AG09309 (cell line): ENCODE data around the gene OCA2.
A peak's percentile ranks its signal among the peaks of the same experiment; 100 is the strongest.

Experiments used
- DNase-seq: peaks from one replicate; pipeline ENCODE4 v3.0.0-alpha.2; 2010; ENCODE audit warnings: low read depth
- H3K4me3 ChIP-seq: 2 replicates; pipeline ENCODE4 v1.5.1; 2011; ENCODE audit warnings: mild to moderate bottlenecking, low read depth, low read length, moderate library complexity; ENCODE audit not compliant: control insufficient read depth
- TF ChIP-seq, protein P1 (sequence below): IDR thresholded peaks from 2 replicates; pipeline ENCODE4 v1.5.1; 2011; ENCODE audit warnings: mild to moderate bottlenecking, low read depth, low read length, inconsistent platforms; ENCODE audit not compliant: insufficient read depth, control insufficient read depth; ENCODE audit errors: missing control alignments

OCA2 gene

DNA sequence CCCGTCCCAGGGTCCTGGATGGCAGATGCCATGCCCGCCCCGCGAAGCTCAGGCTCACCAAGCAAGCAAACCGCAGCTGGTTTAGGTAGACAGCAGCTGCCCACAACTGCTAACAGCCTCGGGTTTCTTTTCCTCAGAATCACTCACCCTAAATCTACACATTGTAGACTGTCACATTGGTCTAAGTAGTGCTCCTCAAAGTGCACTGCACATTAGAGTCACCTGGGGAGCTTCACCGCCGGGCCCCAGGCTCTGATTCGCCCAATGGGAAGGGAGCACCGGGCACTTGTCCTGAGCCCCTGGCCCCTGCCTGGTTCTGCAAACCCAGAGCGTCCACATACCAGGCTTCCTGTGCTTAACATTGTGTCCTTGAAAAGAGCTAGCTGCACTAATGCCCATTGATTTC lies 752 bp downstream of the OCA2 start:
- H3K4me3 ChIP-seq, result no peak overlapping the region
- TF ChIP-seq, protein P1, sequence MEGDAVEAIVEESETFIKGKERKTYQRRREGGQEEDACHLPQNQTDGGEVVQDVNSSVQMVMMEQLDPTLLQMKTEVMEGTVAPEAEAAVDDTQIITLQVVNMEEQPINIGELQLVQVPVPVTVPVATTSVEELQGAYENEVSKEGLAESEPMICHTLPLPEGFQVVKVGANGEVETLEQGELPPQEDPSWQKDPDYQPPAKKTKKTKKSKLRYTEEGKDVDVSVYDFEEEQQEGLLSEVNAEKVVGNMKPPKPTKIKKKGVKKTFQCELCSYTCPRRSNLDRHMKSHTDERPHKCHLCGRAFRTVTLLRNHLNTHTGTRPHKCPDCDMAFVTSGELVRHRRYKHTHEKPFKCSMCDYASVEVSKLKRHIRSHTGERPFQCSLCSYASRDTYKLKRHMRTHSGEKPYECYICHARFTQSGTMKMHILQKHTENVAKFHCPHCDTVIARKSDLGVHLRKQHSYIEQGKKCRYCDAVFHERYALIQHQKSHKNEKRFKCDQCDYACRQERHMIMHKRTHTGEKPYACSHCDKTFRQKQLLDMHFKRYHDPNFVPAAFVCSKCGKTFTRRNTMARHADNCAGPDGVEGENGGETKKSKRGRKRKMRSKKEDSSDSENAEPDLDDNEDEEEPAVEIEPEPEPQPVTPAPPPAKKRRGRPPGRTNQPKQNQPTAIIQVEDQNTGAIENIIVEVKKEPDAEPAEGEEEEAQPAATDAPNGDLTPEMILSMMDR, result no peak
- no peak for DNase-seq

DNA sequence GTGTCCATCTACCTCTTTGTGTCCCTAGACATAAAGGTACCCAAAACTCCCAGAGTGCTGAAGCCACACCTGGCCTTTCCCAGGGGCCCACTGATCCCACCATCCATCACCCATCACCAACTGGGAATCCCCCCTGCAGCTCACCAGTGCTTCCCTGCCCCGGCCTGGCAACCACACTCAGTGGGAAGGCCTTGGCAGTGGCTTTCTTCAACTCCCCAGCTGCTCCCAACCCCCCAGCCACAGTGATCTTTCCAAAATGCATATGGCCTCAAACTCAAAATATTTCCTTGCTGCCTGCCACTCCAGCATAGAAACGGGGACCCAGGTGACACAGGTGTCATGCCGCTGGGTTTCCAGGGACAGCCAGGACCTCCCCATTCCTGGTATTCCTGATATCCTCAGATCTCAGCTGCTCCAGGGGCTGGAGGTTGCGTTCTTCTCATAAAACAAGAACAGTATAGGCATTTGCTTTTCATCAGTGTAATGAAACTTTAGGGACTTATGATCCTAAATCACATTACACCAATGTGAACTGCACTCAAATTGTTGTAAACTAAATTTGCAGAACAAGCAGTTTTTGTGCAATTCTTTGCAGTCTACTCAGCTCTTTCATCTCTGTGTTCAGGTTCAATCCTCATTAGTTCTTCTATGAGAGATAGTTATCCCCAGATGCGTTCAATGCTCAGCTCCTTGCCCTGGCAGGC lies 1.3 kb downstream of the OCA2 start:
- TF ChIP-seq, protein P1, result no peak
- H3K4me3 ChIP-seq, result no peak overlapping the region
- no peak for DNase-seq

DNA sequence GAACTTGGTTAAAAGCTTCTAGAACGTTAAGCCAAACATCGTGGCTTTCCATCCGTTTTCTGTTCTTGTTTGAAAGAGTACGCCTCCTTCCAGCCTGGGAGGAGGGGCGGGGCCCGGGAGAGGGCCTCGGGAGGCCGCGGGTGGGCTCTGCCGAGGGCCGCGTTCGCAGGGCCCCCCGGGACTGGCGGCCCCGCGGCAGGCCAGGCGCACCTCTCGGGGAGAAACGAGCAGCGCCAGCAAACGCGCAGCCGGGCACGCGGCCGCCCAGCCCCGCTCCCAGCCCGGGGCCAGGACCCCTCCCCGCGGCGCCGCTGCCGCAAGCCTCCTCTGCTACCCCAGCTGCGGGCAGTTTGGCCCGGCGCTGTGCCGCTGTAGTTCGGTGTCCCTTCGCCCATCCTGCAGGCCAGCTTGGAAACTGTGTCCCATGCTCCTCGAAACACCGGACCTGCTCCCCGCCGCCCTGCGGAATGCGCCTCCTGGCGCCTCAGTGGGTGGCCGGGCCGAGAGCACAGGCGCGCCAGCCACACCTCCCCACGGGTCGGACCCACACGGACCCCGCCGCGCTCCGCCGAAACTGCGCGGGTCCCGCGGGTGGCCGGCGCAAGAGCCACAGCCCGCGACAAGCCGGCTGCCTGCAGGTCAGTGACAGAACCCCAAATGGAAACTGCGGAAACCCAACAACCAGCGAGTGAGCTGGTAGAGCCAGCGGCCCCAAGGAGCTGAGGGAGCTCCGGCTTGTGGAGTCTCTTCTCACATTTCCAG lies 2.3 kb downstream of the OCA2 start:
- TF ChIP-seq, protein P1, result no peak
- no peak for DNase-seq
- H3K4me3 ChIP-seq, result peak overlapping the region; percentile 36

DNA sequence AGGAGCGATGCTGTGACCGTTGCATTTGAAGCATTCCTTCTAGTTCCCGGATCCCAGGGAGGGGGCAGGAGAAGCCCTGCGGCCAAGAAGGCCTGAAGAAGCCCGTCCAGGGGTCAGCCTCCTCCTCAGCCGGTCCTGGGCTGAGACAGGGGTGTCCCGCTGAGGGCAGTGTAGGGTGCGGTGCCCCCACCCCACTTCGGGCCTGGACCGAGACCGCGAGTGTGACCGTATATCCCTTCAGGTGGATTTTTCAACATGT lies 2.8 kb downstream of the OCA2 start:
- DNase-seq, result no peak
- TF ChIP-seq, protein P1, result no peak
- peak overlapping the region; percentile 36 for H3K4me3 ChIP-seq

DNA sequence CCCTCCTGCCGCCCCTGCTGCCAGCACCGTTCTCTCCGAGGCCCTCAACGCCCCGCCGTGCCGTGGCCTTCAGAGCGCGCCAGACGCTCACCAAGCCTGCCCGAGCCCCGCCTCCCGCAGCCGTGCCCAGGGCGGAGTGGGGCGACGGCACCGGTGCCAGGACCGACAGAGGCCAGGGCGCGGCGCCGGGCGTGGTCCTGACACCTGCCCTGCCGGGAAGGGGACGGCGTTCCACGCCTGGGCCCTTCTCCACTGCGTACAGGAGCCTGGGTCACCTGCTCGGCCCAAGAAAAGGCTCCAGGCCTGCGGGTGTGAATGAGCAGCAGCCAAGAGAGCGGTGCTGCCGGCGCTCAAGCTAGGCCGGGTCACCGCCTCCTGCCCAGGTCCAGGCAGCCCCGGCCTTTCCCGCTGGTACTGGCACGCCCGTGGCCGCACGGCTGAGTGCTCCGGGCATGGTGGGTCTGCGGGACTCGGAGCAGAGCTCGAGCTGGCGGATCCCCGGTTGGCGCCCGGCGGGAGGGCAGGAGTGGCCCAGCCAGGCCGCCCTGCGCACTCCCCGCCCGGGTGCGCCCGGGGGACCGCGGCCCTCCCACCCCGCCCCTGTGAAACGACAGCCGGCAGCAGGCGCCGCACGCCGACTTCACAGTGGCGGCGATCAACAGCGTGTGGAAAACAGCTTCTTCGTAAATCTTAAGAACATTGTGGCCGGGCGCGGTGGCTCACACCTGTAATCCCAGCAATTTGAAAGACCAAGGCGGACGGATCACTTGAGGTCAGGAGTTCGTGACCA lies 4.2 kb downstream of the OCA2 start:
- H3K4me3 ChIP-seq, result no peak overlapping the region
- no peak for DNase-seq
- TF ChIP-seq, protein P1, result no peak

DNA sequence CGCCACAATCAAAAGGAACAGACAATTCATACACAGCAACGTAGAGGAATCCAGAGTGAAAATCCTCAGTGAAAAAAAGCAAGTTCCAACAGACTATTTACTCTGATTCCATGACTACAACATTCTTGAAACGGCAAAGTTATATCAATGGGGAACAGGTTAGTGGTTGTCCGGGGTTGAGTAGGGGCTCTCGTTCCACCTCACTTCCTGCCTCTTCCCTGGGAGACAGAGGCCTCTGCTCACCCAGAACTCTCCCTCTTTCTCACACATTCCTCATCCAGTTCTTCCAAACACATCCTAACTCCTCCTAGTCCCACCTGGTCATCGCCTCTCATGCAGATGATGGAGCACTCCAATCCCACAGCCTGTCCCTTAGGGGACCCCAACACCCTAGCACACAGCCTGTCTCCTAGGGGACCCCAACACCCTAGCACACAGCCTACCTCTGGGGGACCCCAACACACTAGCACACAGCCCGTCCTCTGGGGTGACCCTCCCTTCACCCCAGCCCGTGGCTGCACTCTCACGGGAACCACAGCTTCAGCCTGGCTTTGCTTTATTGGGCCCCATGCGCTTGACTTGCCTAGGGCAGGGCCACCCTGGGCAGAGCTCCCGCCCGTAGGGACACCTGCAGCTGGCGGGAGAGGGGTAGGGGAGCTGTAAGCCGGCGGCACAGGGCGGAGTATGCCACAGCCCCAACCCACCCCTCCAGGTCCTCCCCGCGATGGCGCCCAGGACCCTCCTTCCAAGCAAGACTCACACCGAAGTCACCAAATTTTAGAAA lies 5.2 kb downstream of the OCA2 start:
- H3K4me3 ChIP-seq, result no peak overlapping the region
- TF ChIP-seq, protein P1, result no peak
- DNase-seq, result no peak
